Gastrocnemius medialis (tissue), 4 donors: ENCODE measurements around the gene ANKRD49. TPM values are rescaled to one million over a fixed set of nuclear protein-coding genes. Genes with fewer than 3 reads are reported as not detected.

ENCODE experiments used
- ATAC-seq, 2 donors: fragments of 150-250 bp; one replicate each; pipeline ENCODE4 v1.9.1; 2016
- DNase-seq, 2 donors: peaks; one replicate each; pipeline ENCODE4 v3.0.0-alpha.2; 2019
- H3K27ac ChIP-seq, 4 donors: fragments of 200-600 bp; sonication (generic); 1 replicate in 1 of 4; 2 replicates in 3 of 4; pipeline ENCODE4 v1.5.1; 2016 to 2018; ENCODE audit warnings: mild to moderate bottlenecking in 2 of 4, moderate library complexity in 1 of 4
- H3K27me3 ChIP-seq, 3 donors: fragments of 200-600 bp; sonication (generic) in 2 of 3; 1 replicate in 1 of 3; 2 replicates in 2 of 3; pipeline versions ENCODE4 v1.5.1 to v1.6.0; 2016 to 2019; ENCODE audit warnings: mild to moderate bottlenecking in 1 of 3, moderate library complexity in 1 of 3
- H3K36me3 ChIP-seq, 2 donors: fragments of 200-600 bp; sonication (generic) in 1 of 2; one replicate each; pipeline ENCODE4 v1.5.1; 2017 to 2018
- H3K4me1 ChIP-seq, 2 donors: fragments of 200-600 bp; sonication (generic) in 1 of 2; one replicate each; pipeline ENCODE4 v1.5.1; 2016 to 2017; ENCODE audit warnings: mild to moderate bottlenecking in 2 of 2
- H3K4me3 ChIP-seq, 4 donors: fragments of 200-600 bp; sonication (generic) in 3 of 4; 1 replicate in 1 of 4; 2 replicates in 3 of 4; pipeline ENCODE4 v1.5.1; 2016 to 2019; ENCODE audit warnings: mild to moderate bottlenecking in 2 of 4
- H3K9me3 ChIP-seq, 3 donors: fragments of 200-600 bp; sonication (generic) in 2 of 3; 1 replicate in 1 of 3; 2 replicates in 2 of 3; pipeline ENCODE4 v1.5.1; 2016 to 2019
- POLR2A ChIP-seq, 2 donors: fragments of 450-650 bp; IDR thresholded peaks; one replicate each; pipeline ENCODE4 v1.6.1; 2017; ENCODE audit warnings: antibody characterized with exemption in 2 of 2, mild to moderate bottlenecking in 2 of 2, moderate library complexity in 2 of 2
- in situ Hi-C, 4 donors: fragments of 200-750 bp; cut with MboI; loops; one replicate each; pipeline versions ENCODE4 v1.15.0 to v1.8.0; 2017; ENCODE audit warnings: low sequenced_read_pairs in 4 of 4
- intact Hi-C: fragments of 100-400 bp; cut with DNase I; formaldehyde crosslinking; loops from one replicate; pipeline ENCODE4 v1.15.1; 2023; ENCODE audit warnings: low total_unique reads
- total RNA-seq, 4 donors: library from RNA; depleted of rRNA; stranded (reverse); fragments of >200 nt; gene quantifications; one replicate each; pipeline versions ENCODE4 v1.1.0 to v1.2.3, GENCODE V29; 2016
- TF ChIP-seq, protein P1 (sequence below), 5 experiments: fragments of 450-650 bp in 3 of 5; fragments of 200-600 bp in 2 of 5; sonication (generic) in 2 of 5; IDR thresholded peaks in 4 of 5; conservative IDR thresholded peaks in 1 of 5; 1 replicate in 4 of 5; 2 replicates in 1 of 5; pipeline ENCODE4 v1.5.1; 2016 to 2019; ENCODE audit warnings: antibody characterized with exemption in 5 of 5, mild to moderate bottlenecking in 3 of 5, moderate library complexity in 3 of 5

The ANKRD49 gene
- total RNA-seq, 4 donors from 2014 or later: 9.0 to 21.1 (median 11.9) TPM

- H3K27me3 ChIP-seq: no peaks in the 10 kb centered on the region
- H3K4me1 ChIP-seq: no peaks in the 10 kb centered on the region
- H3K4me3 ChIP-seq: no peak overlapping the region
- ATAC-seq (no peak), DNase-seq (no peak)
- TF ChIP-seq, protein P1, sequence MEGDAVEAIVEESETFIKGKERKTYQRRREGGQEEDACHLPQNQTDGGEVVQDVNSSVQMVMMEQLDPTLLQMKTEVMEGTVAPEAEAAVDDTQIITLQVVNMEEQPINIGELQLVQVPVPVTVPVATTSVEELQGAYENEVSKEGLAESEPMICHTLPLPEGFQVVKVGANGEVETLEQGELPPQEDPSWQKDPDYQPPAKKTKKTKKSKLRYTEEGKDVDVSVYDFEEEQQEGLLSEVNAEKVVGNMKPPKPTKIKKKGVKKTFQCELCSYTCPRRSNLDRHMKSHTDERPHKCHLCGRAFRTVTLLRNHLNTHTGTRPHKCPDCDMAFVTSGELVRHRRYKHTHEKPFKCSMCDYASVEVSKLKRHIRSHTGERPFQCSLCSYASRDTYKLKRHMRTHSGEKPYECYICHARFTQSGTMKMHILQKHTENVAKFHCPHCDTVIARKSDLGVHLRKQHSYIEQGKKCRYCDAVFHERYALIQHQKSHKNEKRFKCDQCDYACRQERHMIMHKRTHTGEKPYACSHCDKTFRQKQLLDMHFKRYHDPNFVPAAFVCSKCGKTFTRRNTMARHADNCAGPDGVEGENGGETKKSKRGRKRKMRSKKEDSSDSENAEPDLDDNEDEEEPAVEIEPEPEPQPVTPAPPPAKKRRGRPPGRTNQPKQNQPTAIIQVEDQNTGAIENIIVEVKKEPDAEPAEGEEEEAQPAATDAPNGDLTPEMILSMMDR (IDR thresholded peaks at IDR 0.05 in 4 of 5, conservative IDR thresholded peaks at IDR 0.05 in 1 of 5): no peak
- TF ChIP-seq POLR2A (IDR thresholded peaks at IDR 0.05): no peak
- no peak overlapping the region for H3K27ac ChIP-seq
- intact Hi-C loops: no loop called here
- H3K9me3 ChIP-seq: no peaks in the 10 kb centered on the region
- in situ Hi-C loops: no loop called here
- H3K36me3 ChIP-seq: no peaks in the 10 kb centered on the region
Observed at GRCh38 chr11:94533206-94533605, 39.4 kb downstream of the ANKRD49 start.

- no peak for TF ChIP-seq POLR2A (IDR thresholded peaks at IDR 0.05)
- TF ChIP-seq, protein P1 (IDR thresholded peaks at IDR 0.05 in 4 of 5, conservative IDR thresholded peaks at IDR 0.05 in 1 of 5): no peak
- Histone ChIP-seq H3K4me3 (no peak overlapping the region), H3K27me3 (no peaks in the 10 kb centered on the region), H3K36me3 (no peaks in the 10 kb centered on the region), H3K4me1 (no peaks in the 10 kb centered on the region), H3K27ac (no peak overlapping the region), H3K9me3 (no peaks in the 10 kb centered on the region)
- in situ Hi-C loops (no loop called here), intact Hi-C loops (no loop called here)
- ATAC-seq: no peak
- no peak for DNase-seq
Observed at GRCh38 chr11:94533696-94534630, 40.2 kb downstream of the ANKRD49 start.

GRCh38 chr11:94536386-94536785, 42.6 kb downstream of the ANKRD49 start:
- Histone ChIP-seq H3K4me3 (no peak overlapping the region), H3K27ac (no peak overlapping the region), H3K27me3 (no peaks in the 10 kb centered on the region), H3K9me3 (no peaks in the 10 kb centered on the region), H3K4me1 (no peaks in the 10 kb centered on the region), H3K36me3 (no peaks in the 10 kb centered on the region)
- ATAC-seq (no peak), DNase-seq (no peak)
- intact Hi-C loops: no loop called here
- TF ChIP-seq, protein P1 (IDR thresholded peaks at IDR 0.05 in 4 of 5, conservative IDR thresholded peaks at IDR 0.05 in 1 of 5): no peak
- no peak for TF ChIP-seq POLR2A (IDR thresholded peaks at IDR 0.05)
- in situ Hi-C loops: no loop called here

GRCh38 chr11:94537031-94537600, 43.3 kb downstream of the ANKRD49 start:
- DNase-seq (no peak), ATAC-seq (no peak)
- no peak overlapping the region for H3K4me3 ChIP-seq
- no peak overlapping the region for H3K27ac ChIP-seq
- in situ Hi-C loops: no loop called here
- H3K4me1 ChIP-seq: no peaks in the 10 kb centered on the region
- TF ChIP-seq POLR2A (IDR thresholded peaks at IDR 0.05): no peak
- TF ChIP-seq, protein P1 (IDR thresholded peaks at IDR 0.05 in 4 of 5, conservative IDR thresholded peaks at IDR 0.05 in 1 of 5): no peak
- intact Hi-C loops: no loop called here
- H3K9me3 ChIP-seq: no peaks in the 10 kb centered on the region
- H3K36me3 ChIP-seq: no peaks in the 10 kb centered on the region
- H3K27me3 ChIP-seq: no peaks in the 10 kb centered on the region
